Tibial nerve (tissue), 4 donors: Measurements from ENCODE around the gene RNF135.

Experiments used
- EP300 ChIP-seq, 2 donors: sonication (generic); formaldehyde crosslinking; IDR thresholded peaks; one replicate each; pipeline ENCODE4 v1.6.1; 2017; ENCODE audit warnings: antibody characterized with exemption in 2 of 2, mild to moderate bottlenecking in 1 of 2
- TF ChIP-seq, protein P1 (sequence below), 5 experiments: fragments of 200-600 bp in 3 of 5; fragments of 450-650 bp in 2 of 5; sonication (generic) in 3 of 5; IDR thresholded peaks; one replicate each; pipeline ENCODE4 v1.5.1; 2016 to 2019; ENCODE audit warnings: antibody characterized with exemption in 5 of 5, mild to moderate bottlenecking in 3 of 5, moderate library complexity in 2 of 5

DNA sequence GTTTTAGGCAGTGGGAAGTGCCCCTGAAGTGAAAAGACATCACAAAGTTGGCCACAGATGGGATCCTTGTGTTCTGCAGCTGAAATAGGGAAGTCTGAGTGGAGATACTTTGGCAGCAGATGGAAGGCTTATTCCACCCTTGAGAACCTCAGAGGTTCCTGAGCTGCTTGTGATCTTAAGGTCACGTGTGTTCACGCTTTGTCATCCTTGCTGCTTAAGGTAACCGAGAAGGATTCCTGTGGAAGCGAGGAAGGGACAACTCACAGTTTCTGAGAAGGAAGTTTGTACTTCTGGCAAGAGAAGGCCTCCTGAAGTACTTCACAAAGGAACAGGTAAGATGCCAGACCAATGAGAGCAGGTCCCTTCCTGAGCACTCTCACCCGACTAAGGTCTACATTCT lies 36.9 kb upstream of the RNF135 start:
- TF ChIP-seq, protein P1, sequence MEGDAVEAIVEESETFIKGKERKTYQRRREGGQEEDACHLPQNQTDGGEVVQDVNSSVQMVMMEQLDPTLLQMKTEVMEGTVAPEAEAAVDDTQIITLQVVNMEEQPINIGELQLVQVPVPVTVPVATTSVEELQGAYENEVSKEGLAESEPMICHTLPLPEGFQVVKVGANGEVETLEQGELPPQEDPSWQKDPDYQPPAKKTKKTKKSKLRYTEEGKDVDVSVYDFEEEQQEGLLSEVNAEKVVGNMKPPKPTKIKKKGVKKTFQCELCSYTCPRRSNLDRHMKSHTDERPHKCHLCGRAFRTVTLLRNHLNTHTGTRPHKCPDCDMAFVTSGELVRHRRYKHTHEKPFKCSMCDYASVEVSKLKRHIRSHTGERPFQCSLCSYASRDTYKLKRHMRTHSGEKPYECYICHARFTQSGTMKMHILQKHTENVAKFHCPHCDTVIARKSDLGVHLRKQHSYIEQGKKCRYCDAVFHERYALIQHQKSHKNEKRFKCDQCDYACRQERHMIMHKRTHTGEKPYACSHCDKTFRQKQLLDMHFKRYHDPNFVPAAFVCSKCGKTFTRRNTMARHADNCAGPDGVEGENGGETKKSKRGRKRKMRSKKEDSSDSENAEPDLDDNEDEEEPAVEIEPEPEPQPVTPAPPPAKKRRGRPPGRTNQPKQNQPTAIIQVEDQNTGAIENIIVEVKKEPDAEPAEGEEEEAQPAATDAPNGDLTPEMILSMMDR (IDR thresholded peaks at IDR 0.05), result no peak
- TF ChIP-seq EP300 (IDR thresholded peaks at IDR 0.05), result no peak
